GM12875 (cell line): ENCODE data around the gene PRKAG2.
"Not testable (repeated sequence)": the region's sequence is repeated elsewhere in the genome, so short reads cannot be mapped to it uniquely, and the experiment has no call there.

Experiments
- H3K4me3 ChIP-seq: one replicate; pipeline ENCODE4 v1.5.1; 2011; ENCODE audit warnings: low read depth, low read length, control low read depth
- CTCF ChIP-seq: IDR thresholded peaks from 2 replicates; pipeline ENCODE4 v1.5.1; 2011; ENCODE audit warnings: low read depth, mild to moderate bottlenecking, control low read depth, inconsistent platforms, low read length, moderate library complexity, borderline replicate concordance; ENCODE audit not compliant: insufficient read depth

Gene PRKAG2

GRCh38 chr7:151748733-151749132 is 128.2 kb downstream of the PRKAG2 start:
- H3K4me3 ChIP-seq = no peak overlapping the region
- TF ChIP-seq CTCF = no peak

- not testable (repeated sequence) for H3K4me3 ChIP-seq
Measured at GRCh38 chr7:151748021-151748420, 128.9 kb downstream of the PRKAG2 start.

- H3K4me3 ChIP-seq = no peak overlapping the region
- no peak for TF ChIP-seq CTCF
Measured at GRCh38 chr7:151745706-151746105, 131.2 kb downstream of the PRKAG2 start.

- no peak overlapping the region for H3K4me3 ChIP-seq
- 0 out of 2 replicates have a peak, but pooled peaks have one; percentile 17 for TF ChIP-seq CTCF
Measured at GRCh38 chr7:151744656-151745638, 132.0 kb downstream of the PRKAG2 start.

GRCh38 chr7:151744051-151744580 is 132.8 kb downstream of the PRKAG2 start:
- TF ChIP-seq CTCF = no peak

GRCh38 chr7:151743481-151743983 is 133.4 kb downstream of the PRKAG2 start:
- TF ChIP-seq CTCF = no peak
- H3K4me3 ChIP-seq = no peak overlapping the region

More at GRCh38 chr7:151744051-151744580, 132.8 kb downstream of the PRKAG2 start:
- H3K4me3 ChIP-seq = no peak overlapping the region

- no peak overlapping the region for H3K4me3 ChIP-seq
- no peak for TF ChIP-seq CTCF
Measured at GRCh38 chr7:151742713-151743480, 134.0 kb downstream of the PRKAG2 start.
